SK-N-MC (cell line): ENCODE measurements around the gene ARSI.

Source experiments
- EZH2 ChIP-seq: fragments of 200-600 bp; sonication (generic); IDR thresholded peaks from one replicate; pipeline ENCODE4 v1.6.1; 2017; ENCODE audit warnings: antibody characterized with exemption
- POLR2AphosphoS5 ChIP-seq: IDR thresholded peaks from 2 replicates; pipeline ENCODE4 v1.6.1; 2012; ENCODE audit warnings: mild to moderate bottlenecking, low read depth, low read length, borderline replicate concordance

DNA sequence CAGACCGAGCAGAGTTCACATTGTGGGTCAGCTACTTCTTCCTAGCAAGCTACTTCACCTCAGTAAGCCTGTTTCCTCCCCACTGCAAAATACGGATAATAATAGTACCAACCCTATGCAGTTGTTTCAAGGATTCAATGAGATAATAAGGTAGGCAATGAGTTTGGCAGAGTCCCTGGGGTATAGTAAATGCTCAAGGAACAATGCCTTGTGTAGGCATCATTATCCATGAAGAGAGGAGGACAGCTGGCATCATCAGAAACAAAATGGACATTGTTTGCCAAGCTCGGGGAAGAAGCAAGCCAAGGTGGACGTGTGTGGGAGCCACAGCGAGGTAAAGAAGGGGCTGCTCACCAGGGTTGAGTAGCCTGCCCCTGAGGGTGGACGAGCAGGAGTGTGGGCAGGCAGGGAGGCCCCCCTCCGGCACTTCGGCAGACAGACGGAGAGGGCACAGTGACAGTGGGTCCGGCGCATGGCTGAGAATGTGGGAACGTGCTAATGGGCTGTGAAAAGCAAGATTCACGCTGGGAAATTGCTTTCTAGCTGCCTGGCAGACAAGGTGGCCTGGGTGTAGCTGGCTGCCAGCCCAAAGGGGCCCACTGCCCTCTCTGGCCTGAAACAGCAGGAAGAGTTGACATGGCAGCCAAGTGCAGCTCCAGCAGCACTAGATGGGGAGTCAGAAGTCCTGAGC is 23.2 kb downstream of the ARSI start:
- TF ChIP-seq POLR2AphosphoS5 (no peak), EZH2 (no peak)
